Stimulated activated CD4-positive, alpha-beta T cell treated with anti-CD3 and anti-CD28 coated beads, TNF-alpha, amount 100 ng/mL, for 24 hours (primary cell): ENCODE results near the gene PXDN.

Experiments used
- DNase-seq, 3 experiments: peaks; one replicate each; pipeline ENCODE4 v3.0.0-alpha.2; 2020; ENCODE audit warnings: low read depth in 3 of 3

Gene PXDN

DNA sequence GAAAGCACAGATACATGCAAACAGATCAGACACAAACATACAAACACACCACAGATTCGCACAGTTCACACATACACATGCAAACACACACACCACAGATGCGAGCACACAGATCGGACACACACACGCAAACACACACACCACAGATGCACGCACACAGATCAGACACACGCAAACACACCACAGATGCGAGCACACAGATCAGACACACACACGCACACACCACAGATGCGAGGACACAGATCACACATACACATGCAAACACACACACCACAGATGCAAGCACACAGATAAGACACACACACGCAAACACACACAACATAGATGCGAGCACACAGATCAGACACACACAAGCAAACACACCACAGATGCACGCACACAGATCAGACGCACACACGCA lies 149.0 kb downstream of the PXDN start:
- no peak for DNase-seq

DNA sequence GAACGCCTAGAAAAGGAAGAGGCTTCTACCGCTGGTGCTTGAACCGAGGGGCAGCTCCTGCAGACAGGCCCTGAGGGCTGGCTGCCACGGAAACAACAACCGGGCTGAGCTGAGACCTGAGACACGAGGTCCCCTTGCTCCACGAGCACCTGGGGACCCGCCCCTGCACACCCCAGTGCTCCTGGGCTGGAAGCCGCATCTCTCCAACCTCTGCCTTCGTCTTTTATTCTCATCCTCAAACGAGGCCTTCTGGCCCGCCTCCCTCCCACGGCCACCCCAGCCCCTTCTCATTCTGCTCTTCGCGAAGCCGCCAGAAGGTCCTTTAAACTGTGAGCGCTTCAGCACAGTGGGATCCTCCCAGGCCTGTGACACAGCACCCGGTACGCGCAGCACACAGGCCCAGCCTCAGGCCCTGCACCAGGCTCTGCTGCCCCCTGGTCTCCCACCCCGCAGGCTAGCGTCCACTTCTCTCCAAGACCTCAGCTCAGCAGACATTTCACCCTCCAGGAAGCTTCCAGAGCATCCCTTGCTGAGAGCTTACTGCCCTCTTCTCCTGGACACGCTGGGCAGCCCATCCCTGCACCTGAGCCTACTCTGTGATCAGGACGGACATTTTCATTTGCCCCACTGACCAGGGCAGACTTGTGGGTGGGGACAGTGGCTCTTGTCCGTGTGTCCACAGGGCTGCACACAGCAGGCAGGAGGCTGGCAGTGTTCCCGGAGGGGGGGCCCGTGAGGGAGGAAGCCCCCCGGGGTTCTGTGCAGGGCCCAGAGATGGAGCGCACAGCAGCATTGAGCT lies 149.7 kb downstream of the PXDN start:
- DNase-seq = no peak

DNA sequence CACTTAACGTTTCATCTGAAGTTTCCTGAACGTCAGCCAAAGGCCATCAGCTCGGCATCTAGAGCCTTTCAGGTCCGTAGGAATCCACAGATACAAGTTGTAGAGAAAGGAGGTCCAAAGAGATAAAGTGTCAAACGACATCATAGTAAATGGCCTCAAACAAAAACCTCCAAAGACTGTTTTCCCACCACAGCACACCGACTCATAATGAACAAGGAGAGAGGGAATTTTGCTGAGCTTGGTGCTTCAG lies 150.3 kb downstream of the PXDN start:
- DNase-seq = no peak

DNA sequence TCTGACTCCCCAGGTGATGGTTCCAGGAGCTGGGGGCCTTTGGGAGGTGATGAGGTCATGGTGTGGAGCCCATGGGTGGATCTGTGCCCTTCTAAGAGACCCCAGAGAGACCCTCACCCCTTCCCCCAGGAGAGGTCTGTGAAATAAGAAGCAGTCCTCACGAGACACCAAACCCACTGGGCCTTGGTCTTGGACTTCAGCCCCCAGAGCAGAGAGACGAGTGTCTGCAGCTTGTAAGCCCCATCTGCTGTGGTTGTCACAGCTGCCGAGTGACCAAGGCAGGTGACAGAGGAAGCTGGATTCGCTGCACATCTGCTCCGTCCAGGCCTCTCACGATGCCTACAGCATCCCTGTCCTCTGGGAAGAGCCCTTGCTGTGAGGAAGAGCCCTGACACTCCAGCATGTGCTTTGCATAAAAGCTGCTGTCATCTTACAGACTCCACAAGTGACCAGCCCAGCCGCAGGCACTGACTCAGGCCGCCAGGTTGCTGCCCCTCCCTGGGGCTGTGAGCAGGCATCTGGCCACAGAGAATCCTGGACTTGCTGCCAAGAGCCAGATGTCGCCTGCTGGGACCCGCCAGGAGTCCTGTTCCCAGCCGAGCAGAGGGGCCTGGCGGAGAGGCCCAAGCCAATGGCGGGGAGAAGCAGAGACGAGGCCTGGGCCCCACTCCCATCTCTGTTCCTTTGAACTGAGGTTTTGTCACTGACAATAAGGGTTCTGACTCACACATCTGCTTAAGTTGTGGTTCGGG lies 150.8 kb downstream of the PXDN start:
- no peak for DNase-seq

DNA sequence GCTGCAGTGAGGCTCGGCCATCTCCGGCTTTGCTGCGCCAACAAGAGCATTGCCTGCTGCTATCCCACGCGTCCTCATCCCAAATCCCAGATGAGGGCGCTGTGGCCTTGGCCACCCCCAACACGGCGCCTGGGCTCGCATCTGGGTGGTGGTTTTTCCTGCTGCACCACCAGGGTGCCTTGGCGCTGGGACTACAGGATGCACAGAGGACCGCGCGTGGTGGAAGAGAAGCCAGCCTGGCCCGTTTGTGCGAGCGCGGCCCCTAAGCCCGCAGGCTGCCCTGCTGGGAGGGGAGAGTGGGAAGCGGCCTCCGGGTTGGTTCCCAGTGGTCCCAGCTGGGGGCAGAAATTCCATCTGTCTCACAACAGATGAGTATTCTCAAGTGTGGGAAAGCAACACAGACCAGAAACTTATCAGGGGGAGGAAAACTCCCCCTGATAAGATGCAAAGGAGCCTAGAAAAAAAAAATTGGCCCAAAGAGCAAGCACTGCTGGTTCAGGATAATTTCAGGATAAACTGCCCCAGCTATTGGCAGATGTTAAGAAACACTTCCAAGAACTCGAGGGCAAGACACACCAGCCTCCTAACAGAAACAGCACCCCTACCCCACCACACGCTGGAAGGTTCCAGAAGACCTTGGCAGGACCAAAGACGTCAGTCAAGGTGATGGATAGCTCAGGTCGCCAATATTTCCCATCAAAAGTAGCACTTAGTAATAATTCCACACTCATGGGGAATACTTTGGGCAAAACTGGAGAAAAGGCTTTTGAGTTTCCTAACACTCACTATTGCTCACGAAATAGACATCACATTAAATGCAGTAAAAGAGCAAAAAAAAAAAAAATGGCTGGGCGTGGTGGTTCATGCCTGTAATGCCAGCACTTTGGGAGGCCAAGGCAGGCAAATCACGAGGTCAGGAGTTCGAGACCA lies 152.1 kb downstream of the PXDN start:
- DNase-seq = no peak

DNA sequence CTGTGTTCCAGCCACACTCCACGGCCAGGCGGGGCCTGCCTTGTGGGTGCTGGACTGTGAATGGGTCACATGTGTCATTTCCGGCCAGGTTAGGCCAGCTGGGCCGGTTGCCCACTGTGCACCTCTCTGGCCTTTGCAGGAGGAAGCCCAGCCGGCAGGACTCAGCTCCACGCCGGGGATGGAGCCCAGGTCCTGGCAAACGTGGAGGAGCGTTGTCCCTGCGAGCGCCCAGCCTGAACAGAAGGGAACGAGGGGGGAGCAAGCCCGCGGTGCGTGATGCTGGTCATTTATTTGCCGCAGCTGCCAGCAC lies 152.9 kb downstream of the PXDN start:
- DNase-seq = no peak

DNA sequence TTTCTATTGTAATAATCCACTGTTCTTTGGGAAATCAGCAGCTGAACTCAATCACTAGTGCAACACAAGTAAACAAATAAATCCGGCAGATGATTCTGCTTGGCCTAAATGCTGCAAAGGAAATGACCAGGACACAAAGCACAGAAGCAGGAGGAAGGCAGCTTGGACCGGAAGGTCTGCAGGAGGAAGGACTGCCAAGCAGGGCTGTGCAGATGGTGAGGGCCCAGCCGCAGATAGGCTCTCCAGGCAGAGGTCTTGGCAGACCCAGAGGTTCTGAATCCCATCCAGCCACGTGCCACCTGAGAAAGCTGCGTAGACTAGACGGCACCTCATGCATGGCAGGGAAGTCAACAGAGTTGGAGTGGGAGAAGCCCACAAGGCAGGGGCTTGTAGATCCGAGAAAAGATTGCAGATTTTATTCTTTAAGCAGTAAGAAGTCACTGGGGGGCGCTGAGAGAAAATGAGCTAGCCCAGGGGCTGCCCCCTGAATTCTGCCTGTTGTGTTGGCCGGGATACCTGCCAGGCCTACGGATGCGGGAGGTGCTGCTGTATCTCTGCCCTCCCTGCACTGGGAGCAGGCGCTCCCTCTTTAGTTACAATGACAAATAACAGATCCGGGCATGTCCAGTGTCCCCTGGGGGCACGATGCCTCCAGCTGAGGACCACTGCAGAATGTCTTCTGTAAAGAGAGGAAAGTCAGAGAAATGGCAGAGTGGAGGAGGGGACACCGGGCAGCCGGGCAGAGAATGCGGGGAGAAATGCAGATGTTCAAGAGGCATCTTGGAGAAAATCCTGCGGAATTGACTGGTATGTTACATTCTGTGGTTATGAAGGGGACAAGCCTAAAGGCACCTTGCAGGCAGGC lies 153.5 kb downstream of the PXDN start:
- DNase-seq = no peak

DNA sequence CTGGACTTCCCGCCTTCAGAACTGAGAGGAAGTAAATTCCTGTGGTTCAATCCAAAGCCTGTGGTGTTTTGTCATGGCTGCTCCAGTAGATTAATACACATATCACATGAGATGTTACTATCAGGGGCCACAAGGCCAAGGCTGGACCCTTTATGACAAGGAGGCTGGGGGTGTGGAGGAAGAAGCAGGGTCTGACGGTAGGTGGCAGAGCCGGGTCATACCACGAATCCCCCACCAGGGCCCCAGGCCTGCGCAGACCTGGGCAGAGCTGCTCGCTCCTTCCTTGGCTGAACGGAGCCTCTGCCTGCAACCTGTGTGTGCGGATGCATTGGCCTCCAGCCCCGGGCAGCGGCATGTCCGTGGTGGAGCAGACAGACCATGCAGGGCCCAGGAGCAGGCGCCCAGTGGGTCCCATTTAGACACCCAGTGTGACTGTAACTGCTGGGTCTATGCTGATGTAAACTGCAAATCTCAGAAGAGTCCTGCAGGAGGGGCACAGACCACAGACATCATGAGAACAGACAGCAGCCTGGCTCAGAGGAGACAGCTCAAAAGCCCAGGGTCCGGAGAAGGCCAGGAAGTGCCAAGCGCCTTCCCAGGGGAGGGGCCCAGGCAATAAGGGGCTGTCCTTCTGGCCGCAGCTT lies 155.2 kb downstream of the PXDN start:
- no peak for DNase-seq

DNA sequence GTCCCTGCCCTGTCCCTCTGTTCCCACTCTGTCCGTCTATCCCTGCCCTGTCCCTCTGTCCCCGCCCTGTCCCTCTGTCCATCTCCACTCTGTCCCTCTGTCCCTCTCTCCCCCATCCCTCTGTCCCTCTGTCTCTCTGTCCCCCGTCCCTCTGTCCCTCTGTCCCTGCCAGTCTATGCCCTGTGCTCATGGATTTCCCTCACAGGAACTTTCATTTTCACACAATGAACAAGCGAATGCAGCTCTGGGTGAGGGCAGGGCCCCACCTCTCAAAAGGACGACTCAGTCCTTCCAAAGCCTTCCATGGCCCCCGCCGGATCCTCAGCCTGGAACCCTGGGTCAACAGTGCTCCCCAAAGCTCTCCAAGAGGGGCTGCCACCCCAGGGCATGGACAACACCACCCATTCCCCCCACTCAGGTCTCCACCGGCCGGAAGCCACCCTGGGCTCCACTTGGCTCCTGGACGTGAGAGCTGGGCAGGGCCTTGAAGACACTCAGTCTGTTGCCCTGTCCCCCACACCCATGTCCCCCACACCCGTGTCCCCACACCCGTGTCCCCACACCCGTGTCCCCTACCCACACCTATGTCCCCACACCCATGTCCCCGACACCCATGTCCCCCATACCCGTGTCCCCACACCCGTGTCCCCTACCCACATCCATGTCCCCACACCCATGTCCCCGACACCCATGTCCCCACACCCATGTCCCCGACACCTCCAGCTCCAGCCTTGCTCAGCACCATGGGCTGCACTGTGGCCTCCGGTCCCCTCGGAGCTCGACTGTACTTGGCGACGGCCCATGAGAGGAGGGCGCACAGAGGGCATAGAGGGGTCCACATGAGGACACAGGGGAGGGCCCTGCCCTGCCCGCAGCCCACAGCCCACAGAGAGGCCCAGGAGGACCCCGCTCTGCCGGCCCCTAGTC lies 156.0 kb downstream of the PXDN start:
- DNase-seq = no peak

DNA sequence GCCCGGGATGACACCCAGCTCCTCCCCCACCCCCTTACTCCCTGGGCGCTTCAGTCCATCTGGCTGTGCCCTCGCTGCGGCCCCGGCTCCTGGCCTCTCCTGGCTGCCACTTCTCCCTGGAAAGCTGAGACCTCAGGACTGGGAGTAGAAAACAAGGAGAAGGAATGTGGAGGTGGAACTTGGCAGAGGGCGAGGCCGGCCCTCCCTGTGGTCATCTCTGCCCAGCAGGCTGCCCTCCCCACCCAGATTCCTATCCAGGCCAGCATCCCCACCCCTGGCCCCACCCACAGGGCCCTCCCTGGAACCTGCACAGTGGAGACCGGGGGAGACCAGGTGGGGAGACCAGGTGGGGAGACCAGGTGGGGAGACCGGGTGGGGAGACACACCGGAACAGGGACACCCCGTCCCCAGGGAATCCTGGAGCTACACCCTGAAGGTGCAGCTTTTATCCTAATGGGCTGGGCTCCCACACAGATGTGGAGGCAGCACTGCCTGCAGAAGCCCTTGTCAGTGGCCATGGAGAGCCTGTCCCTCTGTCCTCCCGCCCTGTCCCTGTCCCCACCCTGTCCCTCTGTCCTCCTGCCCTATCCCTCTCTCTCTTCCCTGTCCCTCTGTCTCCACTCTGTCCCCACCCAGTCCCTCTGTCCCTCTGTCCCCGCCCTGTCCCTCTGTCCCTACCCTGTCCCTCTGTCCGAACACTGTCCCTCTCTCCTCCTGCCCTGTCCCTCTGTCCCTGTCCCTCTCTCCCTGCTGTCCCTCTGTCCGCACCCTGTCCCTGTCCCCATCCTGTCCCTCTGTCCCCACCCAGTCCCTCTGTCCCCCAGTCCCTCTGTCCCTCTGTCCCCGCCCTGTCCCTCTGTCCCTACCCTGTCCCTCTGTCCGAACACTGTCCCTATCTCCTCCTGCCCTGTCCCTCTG lies 157.1 kb downstream of the PXDN start:
- DNase-seq = no peak

DNA sequence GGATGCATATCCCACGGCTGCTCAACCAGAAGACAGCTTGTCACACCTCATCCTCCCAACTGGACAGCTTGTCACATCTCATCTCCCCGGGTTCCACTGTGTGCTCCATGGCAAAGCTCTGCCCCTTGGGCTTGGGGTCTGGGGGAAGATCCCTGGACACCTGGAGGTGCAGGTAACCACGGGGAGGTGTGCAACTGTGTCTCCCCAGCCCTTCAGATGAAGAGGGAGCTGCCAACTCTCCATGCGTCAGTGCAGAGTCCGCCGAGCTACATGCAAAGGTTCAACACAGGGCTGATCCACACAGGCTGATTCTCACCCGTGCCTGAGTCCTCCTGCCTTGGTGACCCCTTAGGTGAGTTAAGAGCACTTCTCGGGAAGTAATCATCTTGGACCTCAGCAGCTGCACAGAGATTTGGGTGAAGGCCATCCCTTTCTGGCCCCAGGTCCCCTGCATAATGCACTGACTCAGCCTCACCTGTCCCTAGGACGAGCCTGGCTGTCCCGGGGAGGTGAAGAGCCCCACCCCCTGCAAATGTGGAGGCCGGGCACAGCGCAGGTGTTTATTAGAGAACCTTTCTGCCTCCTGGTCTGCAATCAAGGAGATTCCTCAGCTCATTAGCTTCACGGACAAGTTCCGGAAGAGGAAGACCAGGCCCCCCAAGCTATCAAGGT lies 157.9 kb downstream of the PXDN start:
- no peak for DNase-seq

DNA sequence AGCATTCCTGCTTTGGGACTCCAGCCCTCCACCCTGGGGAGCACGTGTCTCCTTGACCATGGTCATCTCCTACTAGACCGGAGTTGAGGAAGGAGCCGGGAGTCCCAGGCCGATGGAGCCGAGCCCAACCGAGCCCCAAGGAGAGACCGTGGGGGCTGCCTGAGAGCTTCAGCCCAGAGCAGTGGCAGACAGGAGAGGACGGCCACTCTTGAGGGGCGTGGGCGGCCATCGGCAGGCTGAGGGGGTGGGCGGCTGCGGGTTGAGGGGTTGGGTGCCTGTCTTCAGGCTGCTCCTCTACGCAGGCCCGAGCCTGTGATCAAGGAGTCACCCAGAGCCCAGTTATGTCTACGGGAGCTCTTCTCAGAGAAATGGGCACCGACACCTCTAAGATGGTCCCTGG lies 158.7 kb downstream of the PXDN start:
- DNase-seq = no peak

DNA sequence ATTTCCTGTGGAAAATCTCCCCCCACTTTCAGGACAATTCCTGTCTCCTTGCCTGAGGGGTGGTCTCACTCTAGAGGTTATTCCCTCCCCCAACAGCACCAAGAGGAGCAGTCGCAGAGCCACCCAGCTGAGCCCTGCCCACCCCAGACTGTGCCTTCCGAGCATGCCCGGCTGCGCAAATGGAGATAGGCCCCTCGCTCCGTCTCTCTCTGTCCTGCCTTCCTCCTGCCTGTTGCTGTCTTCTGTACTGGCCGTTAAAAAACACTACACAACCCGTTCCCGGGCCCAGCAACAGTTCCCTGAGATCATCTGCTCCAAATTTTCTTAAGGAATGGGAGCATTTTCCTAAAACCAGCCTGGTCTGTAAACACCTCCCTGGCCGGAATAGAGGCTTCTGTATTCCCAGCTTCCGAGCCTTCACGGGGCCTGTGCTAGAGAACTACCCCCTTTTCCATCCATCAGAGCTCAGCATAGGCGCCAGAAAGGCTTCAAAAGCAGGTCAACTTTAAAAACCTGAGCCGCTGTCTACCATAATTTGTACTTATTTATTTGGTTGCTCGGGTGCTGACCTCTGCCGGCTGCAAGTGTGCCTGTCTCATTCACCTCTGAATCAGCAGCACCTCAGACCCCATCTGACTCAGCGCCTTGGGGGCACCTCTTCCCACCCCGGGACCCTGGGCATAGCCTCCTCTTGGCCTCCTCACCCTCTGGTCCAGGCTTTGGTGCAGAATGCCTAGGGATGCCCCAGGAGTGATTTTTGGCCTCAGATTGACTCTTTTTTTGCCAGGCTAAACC lies 159.4 kb downstream of the PXDN start:
- DNase-seq = no peak

DNA sequence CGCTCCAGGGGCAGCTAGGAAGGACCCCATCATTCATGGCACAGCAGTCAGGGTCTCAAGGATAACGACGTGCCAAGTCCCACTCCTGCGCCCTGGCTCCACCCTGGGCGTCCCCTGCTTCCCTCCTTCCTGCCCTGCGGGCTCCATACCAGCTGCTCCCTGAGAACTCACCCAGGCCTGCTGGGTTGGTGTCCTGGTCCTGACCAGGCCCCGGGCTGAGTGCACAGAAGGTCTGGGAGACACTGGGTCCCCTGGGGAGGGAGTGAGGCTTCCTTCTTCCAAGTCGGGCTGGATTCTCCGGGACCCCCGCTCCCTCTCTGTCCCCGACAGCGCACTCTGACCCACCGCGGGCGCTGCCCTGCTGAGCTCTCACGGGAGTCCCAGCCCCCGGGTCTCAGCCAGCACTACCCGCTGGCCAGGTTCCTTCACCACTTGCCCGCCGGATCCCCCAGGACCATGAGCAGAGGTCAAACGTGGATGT lies 160.2 kb downstream of the PXDN start:
- no peak for DNase-seq

DNA sequence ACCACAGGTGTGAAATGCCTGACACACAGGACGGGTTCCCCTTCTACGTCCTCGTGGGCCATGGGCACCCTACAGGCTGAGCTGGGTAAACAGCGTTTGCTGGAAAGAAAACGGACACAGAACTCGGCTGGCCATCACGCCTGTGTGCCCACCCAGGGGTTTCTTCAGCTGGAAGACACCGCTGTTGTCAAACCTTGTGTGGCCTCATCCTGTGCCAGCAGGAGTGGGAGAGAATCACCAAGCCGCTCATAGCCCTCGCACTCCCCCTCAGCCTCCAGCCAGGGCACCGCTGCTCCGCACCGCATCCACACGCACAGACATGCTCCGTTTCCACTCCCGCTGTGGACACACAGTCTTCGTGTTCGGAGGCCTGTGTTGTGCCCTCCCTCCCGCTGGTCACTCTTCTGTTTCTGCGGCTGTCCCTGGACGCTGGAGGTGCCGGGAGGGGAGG lies 161.4 kb downstream of the PXDN start:
- DNase-seq = no peak

DNA sequence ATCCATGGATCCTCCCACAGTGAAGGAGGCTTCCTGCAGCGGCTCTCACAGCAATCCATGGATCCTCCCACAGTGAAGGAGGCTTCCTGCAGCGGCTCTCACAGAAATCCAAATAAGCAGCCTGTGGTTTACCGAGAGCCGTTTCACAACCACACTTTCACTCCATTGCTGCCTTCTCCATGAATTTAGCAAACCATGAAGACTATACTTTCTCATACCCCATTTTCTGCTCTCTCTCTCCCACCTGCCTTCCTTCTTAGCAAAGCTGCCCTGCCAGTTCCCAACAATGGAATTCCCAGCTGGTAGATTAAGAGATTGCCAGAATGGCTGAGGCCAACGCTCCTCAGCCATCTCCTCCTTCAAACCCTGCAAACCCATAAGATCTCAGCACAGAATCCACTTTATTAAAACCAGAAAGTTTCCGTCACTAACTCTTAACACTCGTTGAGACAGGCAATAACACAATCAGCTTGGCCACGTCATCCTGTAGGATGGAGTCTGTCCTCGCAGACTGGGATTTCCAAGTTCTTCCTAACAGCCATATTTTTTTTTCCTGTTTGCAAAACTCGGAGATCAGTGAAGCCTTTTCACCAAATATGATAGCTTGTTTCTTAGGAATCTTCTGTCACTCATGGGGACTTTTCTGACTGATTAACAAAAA lies 162.2 kb downstream of the PXDN start:
- no peak for DNase-seq
